ENCODE results near the gene MED27. TPM values are rescaled to one million over a fixed set of nuclear protein-coding genes. Genes with fewer than 3 reads are reported as not detected.

Gene MED27
- total RNA-seq, 1 experiment from 2014 or later = 30.4 TPM

GRCh38 chr9:132006677-132007370 lies 72.8 kb downstream of the MED27 start:
- Mint-ChIP-seq H3K9me3 (ENCODE audit: unreplicated experiment) (no peaks in the 10 kb centered on the region), H3K4me3 (ENCODE audit: unreplicated experiment) (no peak overlapping the region), H3K27me3 (ENCODE audit: insufficient read depth, unreplicated experiment) (no peaks in the 10 kb centered on the region), H3K27ac (ENCODE audit: unreplicated experiment) (no peak overlapping the region), H3K4me1 (ENCODE audit: low read depth, unreplicated experiment) (peaks cover 8% of the 10 kb centered on the region), H3K36me3 (ENCODE audit: insufficient read depth, unreplicated experiment) (no peaks in the 10 kb centered on the region)
- H3K9me3 ChIP-seq = no peaks in the 10 kb centered on the region
- no peaks in the 10 kb centered on the region for H3K27me3 ChIP-seq (replicated peaks; ENCODE audit: control insufficient read depth, insufficient read depth, low read length)
- CTCF ChIA-PET = no interaction called here
- H3K36me3 ChIP-seq (ENCODE audit: control insufficient read depth, insufficient read depth, low read length) = no peaks in the 10 kb centered on the region
- no peak for TF ChIP-seq CTCF (IDR thresholded peaks at IDR 0.05; ENCODE audit: insufficient read depth in 1 of 2, low read depth in 1 of 2, low read length in 1 of 2, severe bottlenecking in 1 of 2, unreplicated experiment in 1 of 2)
- POLR2A ChIA-PET = no interaction called here
- no TSS peak for BruUV-seq (replicated peaks)
- intact Hi-C loops (cut with micrococcal nuclease; ENCODE audit: unreplicated experiment) = no loop called here
- H3K4me1 ChIP-seq = peaks cover 15% of the 10 kb centered on the region
- no peak overlapping the region for H3K4me3 ChIP-seq (ENCODE audit: low read depth, low read length)
- no peak for DNase-seq

GRCh38 chr9:132005899-132006298 lies 73.8 kb downstream of the MED27 start:
- Mint-ChIP-seq H3K4me1 (ENCODE audit: low read depth, unreplicated experiment) (peaks cover 8% of the 10 kb centered on the region), H3K36me3 (ENCODE audit: insufficient read depth, unreplicated experiment) (no peaks in the 10 kb centered on the region), H3K9me3 (ENCODE audit: unreplicated experiment) (no peaks in the 10 kb centered on the region), H3K4me3 (ENCODE audit: unreplicated experiment) (no peak overlapping the region), H3K27me3 (ENCODE audit: insufficient read depth, unreplicated experiment) (no peaks in the 10 kb centered on the region), H3K27ac (ENCODE audit: unreplicated experiment) (no peak overlapping the region)
- Histone ChIP-seq H3K4me3 (ENCODE audit: low read depth, low read length) (no peak overlapping the region), H3K9me3 (no peaks in the 10 kb centered on the region), H3K36me3 (ENCODE audit: control insufficient read depth, insufficient read depth, low read length) (no peaks in the 10 kb centered on the region), H3K4me1 (peaks cover 15% of the 10 kb centered on the region), H3K27me3 (replicated peaks; ENCODE audit: control insufficient read depth, insufficient read depth, low read length) (no peaks in the 10 kb centered on the region)
- CTCF ChIA-PET = no interaction called here
- POLR2A ChIA-PET = no interaction called here
- no TSS peak for BruUV-seq (replicated peaks)
- DNase-seq = no peak
- intact Hi-C loops (cut with micrococcal nuclease; ENCODE audit: unreplicated experiment) = no loop called here
- TF ChIP-seq CTCF (IDR thresholded peaks at IDR 0.05; ENCODE audit: insufficient read depth in 1 of 2, low read depth in 1 of 2, low read length in 1 of 2, severe bottlenecking in 1 of 2, unreplicated experiment in 1 of 2) = no peak

- H3K4me1 Mint-ChIP-seq (ENCODE audit: low read depth, unreplicated experiment) = peaks cover 7% of the 10 kb centered on the region
- no peaks in the 10 kb centered on the region for H3K9me3 ChIP-seq
- no peak for DNase-seq
- no peaks in the 10 kb centered on the region for H3K27me3 Mint-ChIP-seq (ENCODE audit: insufficient read depth, unreplicated experiment)
- no peak overlapping the region for H3K4me3 ChIP-seq (ENCODE audit: low read depth, low read length)
- H3K4me3 Mint-ChIP-seq (ENCODE audit: unreplicated experiment) = no peak overlapping the region
- no peak for TF ChIP-seq CTCF (IDR thresholded peaks at IDR 0.05; ENCODE audit: insufficient read depth in 1 of 2, low read depth in 1 of 2, low read length in 1 of 2, severe bottlenecking in 1 of 2, unreplicated experiment in 1 of 2)
- ChIA-PET POLR2A (no interaction called here), CTCF (no interaction called here)
- H3K27me3 ChIP-seq (replicated peaks; ENCODE audit: control insufficient read depth, insufficient read depth, low read length) = no peaks in the 10 kb centered on the region
- peaks cover 10% of the 10 kb centered on the region for H3K4me1 ChIP-seq
- no TSS peak for BruUV-seq (replicated peaks)
- H3K27ac Mint-ChIP-seq (ENCODE audit: unreplicated experiment) = no peak overlapping the region
- H3K9me3 Mint-ChIP-seq (ENCODE audit: unreplicated experiment) = no peaks in the 10 kb centered on the region
- intact Hi-C loops (cut with micrococcal nuclease; ENCODE audit: unreplicated experiment) = no loop called here
- no peaks in the 10 kb centered on the region for H3K36me3 Mint-ChIP-seq (ENCODE audit: insufficient read depth, unreplicated experiment)
- H3K36me3 ChIP-seq (ENCODE audit: control insufficient read depth, insufficient read depth, low read length) = no peaks in the 10 kb centered on the region
Observed at GRCh38 chr9:132004323-132004722, 75.3 kb downstream of the MED27 start.
